Naive thymus-derived CD4-positive, alpha-beta T cell (primary cell): ENCODE results near the gene ACO1. TPM values are rescaled to one million over a fixed set of nuclear protein-coding genes. Genes with fewer than 3 reads are reported as not detected.

Source experiments
- ATAC-seq: fragments of 150-1000 bp; cut with Tn5 transposase; 2 replicates; pipeline ENCODE4 v1.10.0; 2021; ENCODE audit warnings: mild to moderate bottlenecking, moderate library complexity
- CTCF ChIA-PET: fragments of 350-600 bp; sonication (Branson Sonifier 250); formaldehyde crosslinking; loops from one replicate; lab custom pipeline; 2021; ENCODE audit warnings: antibody characterized with exemption; lab: Charles Lee
- POLR2A ChIA-PET: fragments of 350-600 bp; sonication (Branson Sonifier 250); formaldehyde crosslinking; loops from one replicate; lab custom pipeline; 2021; ENCODE audit warnings: antibody characterized with exemption, inconsistent platforms; lab: Charles Lee
- DNase-seq, 9 donors: peaks; one replicate each; pipeline versions ENCODE4 v3.0.0 to v3.0.0-alpha.2; 2020 to 2022; ENCODE audit warnings: mixed read lengths in 1 of 9
- H3K27ac ChIP-seq: one replicate; pipeline ENCODE4 v1.7.0; 2013; ENCODE audit warnings: mild to moderate bottlenecking, low read depth, low read length, moderate library complexity
- H3K27me3 ChIP-seq, 2 donors: one replicate each; pipeline ENCODE4 v1.7.0; 2013; ENCODE audit warnings: low read length in 2 of 2, mild to moderate bottlenecking in 2 of 2, moderate library complexity in 2 of 2; ENCODE audit not compliant: control insufficient read depth in 2 of 2, insufficient read depth in 2 of 2
- H3K36me3 ChIP-seq, 3 experiments: 1 replicate in 2 of 3; 2 replicates in 1 of 3; pipeline ENCODE4 v1.7.0; 2013; ENCODE audit warnings: low read length in 3 of 3, mild to moderate bottlenecking in 3 of 3, moderate library complexity in 1 of 3; ENCODE audit not compliant: insufficient read depth in 3 of 3, control insufficient read depth in 2 of 3
- H3K4me1 ChIP-seq, 2 donors: one replicate each; pipeline ENCODE4 v1.7.0; 2013; ENCODE audit warnings: low read length in 2 of 2, mild to moderate bottlenecking in 2 of 2, moderate library complexity in 1 of 2; ENCODE audit not compliant: control insufficient read depth in 2 of 2, insufficient read depth in 2 of 2
- H3K4me3 ChIP-seq: 2 replicates; pipeline ENCODE4 v1.7.0; 2013; ENCODE audit warnings: mild to moderate bottlenecking, low read length
- H3K9me3 ChIP-seq, 3 experiments: 1 replicate in 2 of 3; 2 replicates in 1 of 3; pipeline ENCODE4 v1.7.0; 2013; ENCODE audit warnings: low read length in 3 of 3; ENCODE audit not compliant: control insufficient read depth in 2 of 3
- H3K27ac Mint-ChIP-seq, 9 donors: one replicate each; pipeline ENCODE4 v1.8.0; 2020 to 2022; ENCODE audit warnings: mixed read lengths in 9 of 9, mild to moderate bottlenecking in 8 of 9, moderate library complexity in 5 of 9, inconsistent platforms in 2 of 9
- H3K27me3 Mint-ChIP-seq, 5 donors: one replicate each; pipeline ENCODE4 v1.8.0; 2021 to 2022; ENCODE audit warnings: mixed read lengths in 5 of 5, mild to moderate bottlenecking in 1 of 5
- H3K36me3 Mint-ChIP-seq, 5 donors: one replicate each; pipeline ENCODE4 v1.8.0; 2020 to 2022; ENCODE audit warnings: mixed read lengths in 5 of 5, mild to moderate bottlenecking in 3 of 5, inconsistent platforms in 1 of 5
- H3K4me1 Mint-ChIP-seq, 7 donors: one replicate each; pipeline ENCODE4 v1.8.0; 2020 to 2022; ENCODE audit warnings: mixed read lengths in 7 of 7, mild to moderate bottlenecking in 3 of 7, inconsistent platforms in 1 of 7
- H3K4me3 Mint-ChIP-seq, 10 donors: one replicate each; pipeline ENCODE4 v1.8.0; 2020 to 2022; ENCODE audit warnings: mild to moderate bottlenecking in 10 of 10, mixed read lengths in 10 of 10, moderate library complexity in 6 of 10, inconsistent platforms in 2 of 10
- H3K9me3 Mint-ChIP-seq, 11 donors: one replicate each; pipeline ENCODE4 v1.8.0; 2020 to 2022; ENCODE audit warnings: mixed read lengths in 11 of 11, mild to moderate bottlenecking in 4 of 11, inconsistent platforms in 1 of 11, moderate library complexity in 1 of 11
- intact Hi-C, 2 donors: fragments of 100-400 bp; cut with micrococcal nuclease; formaldehyde crosslinking; loops; one replicate each; pipeline ENCODE4 v1.15.1; 2023
- polyA plus RNA-seq, 2 donors: library from polyadenylated mRNA; unstranded; fragments of 300-500 nt; fragmentation: Illumina TruSeq; gene quantifications; one replicate each; pipeline ENCODE4 v1.2.3, GENCODE V29; 2021
- total RNA-seq, 6 experiments: library from RNA in 5 of 6; stranded (reverse) in 5 of 6; gene quantifications; 1 replicate in 5 of 6; 2 replicates in 1 of 6; pipeline ENCODE4 v1.2.3 and lab custom pipeline; 2021 to 2026

Gene ACO1
- total and polyA plus RNA-seq, 7 experiments from 2014 or later: 4.7 to 12.3 (median 9.6) TPM

GRCh38 chr9:32455738-32456137 is 71.3 kb downstream of the ACO1 start:
- CTCF ChIA-PET: no interaction called here

GRCh38 chr9:32456564-32456963 is 72.1 kb downstream of the ACO1 start:
- no peaks in the 10 kb centered on the region for H3K4me1 Mint-ChIP-seq
- no peak overlapping the region for H3K4me3 Mint-ChIP-seq
- H3K36me3 Mint-ChIP-seq: peaks cover 15 to 37% (median 21%) of the 10 kb centered on the region in 5 donors
- POLR2A ChIA-PET: interaction anchor here (0.7 kb wide), 1 partner anchor 457 kb away, joined by 3 read pairs; no protein-coding TSS in a partner anchor
- Histone ChIP-seq H3K36me3 (peaks cover 0 to 64% (median 15%) of the 10 kb centered on the region in 3 experiments), H3K27me3 (no peaks in the 10 kb centered on the region), H3K4me3 (no peak overlapping the region), H3K4me1 (no peaks in the 10 kb centered on the region), H3K9me3 (no peaks in the 10 kb centered on the region), H3K27ac (no peak overlapping the region)
- no peaks in the 10 kb centered on the region for H3K9me3 Mint-ChIP-seq
- H3K27ac Mint-ChIP-seq: peak overlapping the region in 4 of 9 donors; percentile 2 to 72 (median 32)
- DNase-seq (no peak), ATAC-seq (no peak)
- intact Hi-C loops: no loop called here
- no peaks in the 10 kb centered on the region for H3K27me3 Mint-ChIP-seq
- CTCF ChIA-PET: interaction anchor here (1.2 kb wide), 1 partner anchor 77 kb away, joined by 3 read pairs; no protein-coding TSS in a partner anchor

More at GRCh38 chr9:32455738-32456137, 71.3 kb downstream of the ACO1 start:
- Histone ChIP-seq H3K4me1 (no peaks in the 10 kb centered on the region), H3K27me3 (no peaks in the 10 kb centered on the region), H3K4me3 (no peak overlapping the region), H3K9me3 (no peaks in the 10 kb centered on the region), H3K27ac (no peak overlapping the region), H3K36me3 (peaks cover 0 to 68% (median 20%) of the 10 kb centered on the region in 3 experiments)
- POLR2A ChIA-PET: interaction anchor here (0.7 kb wide), 1 partner anchor 458 kb away, joined by 3 read pairs; no protein-coding TSS in a partner anchor
- ATAC-seq (no peak), DNase-seq (no peak)
- Mint-ChIP-seq H3K27ac (no peak overlapping the region), H3K9me3 (no peaks in the 10 kb centered on the region), H3K36me3 (peaks cover 15 to 44% (median 26%) of the 10 kb centered on the region in 5 donors), H3K4me3 (no peak overlapping the region), H3K4me1 (no peaks in the 10 kb centered on the region), H3K27me3 (no peaks in the 10 kb centered on the region)
- intact Hi-C loops: no loop called here

- Mint-ChIP-seq H3K4me1 (no peaks in the 10 kb centered on the region), H3K4me3 (no peak overlapping the region), H3K27ac (peak overlapping the region in 2 of 9 donors; percentile 32 to 46), H3K27me3 (no peaks in the 10 kb centered on the region), H3K36me3 (peaks cover 18 to 41% (median 34%) of the 10 kb centered on the region in 5 donors), H3K9me3 (peaks cover 0 to 2% (median 0%) of the 10 kb centered on the region in 11 donors)
- no peaks in the 10 kb centered on the region for H3K4me1 ChIP-seq
- no peak overlapping the region for H3K4me3 ChIP-seq
- H3K9me3 ChIP-seq: no peaks in the 10 kb centered on the region
- no peaks in the 10 kb centered on the region for H3K27me3 ChIP-seq
- intact Hi-C loops: no loop called here
- ChIA-PET POLR2A (no interaction called here), CTCF (no interaction called here)
- no peak for DNase-seq
- H3K36me3 ChIP-seq: peaks cover 0 to 59% (median 6%) of the 10 kb centered on the region in 3 experiments
- ATAC-seq: no peak
- H3K27ac ChIP-seq: no peak overlapping the region
Measured at GRCh38 chr9:32463500-32464293, 79.3 kb downstream of the ACO1 start.

- no peak overlapping the region for H3K27ac ChIP-seq
- no peak for DNase-seq
- peaks cover 0 to 71% (median 9%) of the 10 kb centered on the region in 3 experiments for H3K36me3 ChIP-seq
- Mint-ChIP-seq H3K9me3 (no peaks in the 10 kb centered on the region), H3K27me3 (no peaks in the 10 kb centered on the region), H3K4me1 (peaks cover 0 to 5% (median 0%) of the 10 kb centered on the region in 7 donors), H3K27ac (peak overlapping the region in 2 of 9 donors; percentile 5 to 48), H3K36me3 (peaks cover 21 to 58% (median 36%) of the 10 kb centered on the region in 5 donors), H3K4me3 (no peak overlapping the region)
- CTCF ChIA-PET: interaction anchor here (1.3 kb wide), 1 partner anchor 30 kb away, joined by 3 read pairs; no protein-coding TSS in a partner anchor
- H3K9me3 ChIP-seq: no peaks in the 10 kb centered on the region
- ATAC-seq: no peak
- H3K4me1 ChIP-seq: no peaks in the 10 kb centered on the region
- no peak overlapping the region for H3K4me3 ChIP-seq
- no peaks in the 10 kb centered on the region for H3K27me3 ChIP-seq
- POLR2A ChIA-PET: no interaction called here
- intact Hi-C loops: no loop called here
Measured at GRCh38 chr9:32468740-32469139, 84.3 kb downstream of the ACO1 start.

- Mint-ChIP-seq H3K27me3 (no peaks in the 10 kb centered on the region), H3K4me1 (peaks cover 0 to 5% (median 0%) of the 10 kb centered on the region in 7 donors), H3K9me3 (no peaks in the 10 kb centered on the region), H3K4me3 (no peak overlapping the region), H3K27ac (no peak overlapping the region), H3K36me3 (peaks cover 10 to 68% (median 37%) of the 10 kb centered on the region in 5 donors)
- Histone ChIP-seq H3K9me3 (no peaks in the 10 kb centered on the region), H3K4me3 (no peak overlapping the region), H3K27ac (no peak overlapping the region), H3K27me3 (no peaks in the 10 kb centered on the region), H3K36me3 (peaks cover 3 to 72% (median 12%) of the 10 kb centered on the region in 3 experiments), H3K4me1 (no peaks in the 10 kb centered on the region)
- ChIA-PET POLR2A (no interaction called here), CTCF (no interaction called here)
- intact Hi-C loops: loop anchor here in 1 of 2 donors (5.0 kb wide), 1 partner anchor 55 kb away; the partner anchor contains the start of gene RIGI
- ATAC-seq (no peak), DNase-seq (no peak)
Measured at GRCh38 chr9:32472344-32472743, 87.9 kb downstream of the ACO1 start.

GRCh38 chr9:32483343-32483742 is 98.9 kb downstream of the ACO1 start:
- peaks cover 26 to 70% (median 57%) of the 10 kb centered on the region in 5 donors for H3K36me3 Mint-ChIP-seq
- intact Hi-C loops: no loop called here
- no peaks in the 10 kb centered on the region for H3K27me3 ChIP-seq
- POLR2A ChIA-PET: no interaction called here
- H3K27me3 Mint-ChIP-seq: no peaks in the 10 kb centered on the region
- no peak overlapping the region for H3K4me3 Mint-ChIP-seq
- H3K27ac ChIP-seq: no peak overlapping the region
- no peaks in the 10 kb centered on the region for H3K9me3 ChIP-seq
- H3K4me1 Mint-ChIP-seq: peaks cover 0 to 8% (median 0%) of the 10 kb centered on the region in 7 donors
- DNase-seq: no peak
- peak; percentile 32 for ATAC-seq
- H3K27ac Mint-ChIP-seq: peak overlapping the region in 3 of 9 donors; percentile 24 to 82 (median 71)
- no peak overlapping the region for H3K4me3 ChIP-seq
- H3K36me3 ChIP-seq: peaks cover 8 to 81% (median 33%) of the 10 kb centered on the region in 3 experiments
- H3K4me1 ChIP-seq: no peaks in the 10 kb centered on the region
- no peaks in the 10 kb centered on the region for H3K9me3 Mint-ChIP-seq
- CTCF ChIA-PET: interaction anchor here (0.6 kb wide), 1 partner anchor 10 kb away, joined by 4 read pairs; no protein-coding TSS in a partner anchor
